ENCODE measurements around the gene ZNF365.
"Not testable (repeated sequence)": the region's sequence is repeated elsewhere in the genome, so short reads cannot be mapped to it uniquely, and the experiment has no call there.

ZNF365 gene

GRCh38 chr10:62410934-62411333 lies 36.8 kb downstream of the ZNF365 start:
- in situ Hi-C loops (cut with MboI; ENCODE audit: low sequenced_read_pairs) = not testable (repeated sequence)

GRCh38 chr10:62413048-62413447 lies 38.9 kb downstream of the ZNF365 start:
- in situ Hi-C loops (cut with MboI; ENCODE audit: low sequenced_read_pairs) = no loop called here

GRCh38 chr10:62413652-62414051 lies 39.5 kb downstream of the ZNF365 start:
- in situ Hi-C loops (cut with MboI; ENCODE audit: low sequenced_read_pairs) = no loop called here

- in situ Hi-C loops (cut with MboI; ENCODE audit: low sequenced_read_pairs) = no loop called here
These were observed 40.2 kb downstream of the ZNF365 start for GRCh38 chr10:62414359-62414758.

DNA sequence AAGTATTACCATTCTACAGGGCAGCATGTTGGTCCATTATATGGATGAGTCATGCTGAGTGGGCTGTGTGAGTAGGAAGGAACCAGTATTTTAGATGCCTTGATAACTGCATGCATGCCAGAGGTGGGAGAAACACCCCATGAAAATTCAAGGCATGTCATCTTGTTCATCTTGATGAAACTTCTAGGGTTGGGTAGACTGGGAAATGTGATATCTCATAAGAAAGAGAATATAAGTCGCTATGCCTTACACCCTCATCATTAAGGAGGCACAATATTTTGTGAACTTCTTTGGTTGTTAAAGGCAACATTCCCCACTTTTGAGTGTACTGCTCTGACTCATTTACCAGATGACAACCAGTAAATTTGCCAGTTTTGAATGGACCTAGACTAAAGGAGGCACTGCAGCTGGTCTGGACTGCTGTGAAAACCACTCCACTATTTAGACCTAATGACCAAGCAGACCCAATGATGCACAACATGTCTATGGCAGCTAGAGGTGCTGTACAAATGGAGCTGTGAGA lies 48.0 kb downstream of the ZNF365 start:
- in situ Hi-C loops (cut with MboI; ENCODE audit: low sequenced_read_pairs) = no loop called here

- in situ Hi-C loops (cut with MboI; ENCODE audit: low sequenced_read_pairs) = no loop called here
These were observed 49.9 kb downstream of the ZNF365 start for GRCh38 chr10:62424026-62424425.

GRCh38 chr10:62426086-62426485 lies 51.9 kb downstream of the ZNF365 start:
- in situ Hi-C loops (cut with MboI; ENCODE audit: low sequenced_read_pairs) = no loop called here

DNA sequence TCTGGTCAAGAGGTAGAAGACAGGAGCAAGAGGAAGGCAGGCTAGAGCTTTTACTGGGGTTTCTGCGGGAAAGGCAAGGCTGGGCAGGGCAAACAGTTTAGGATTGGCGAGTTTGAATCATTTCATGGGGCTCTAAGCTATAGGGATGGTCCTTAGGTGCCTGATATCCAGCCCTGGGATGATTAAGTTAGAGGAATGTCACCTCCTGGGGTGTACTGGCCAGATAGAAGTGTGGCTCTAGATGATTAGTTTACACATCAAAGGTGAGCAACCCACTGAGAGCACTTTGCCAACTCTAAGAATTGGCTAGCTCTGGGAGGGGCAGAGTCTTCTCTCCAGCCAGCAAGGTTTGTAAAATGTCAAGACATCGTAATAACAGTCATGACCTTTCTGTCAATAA lies 52.4 kb downstream of the ZNF365 start:
- in situ Hi-C loops (cut with MboI; ENCODE audit: low sequenced_read_pairs) = no loop called here

- in situ Hi-C loops (cut with MboI; ENCODE audit: low sequenced_read_pairs) = no loop called here
These were observed 56.7 kb downstream of the ZNF365 start for GRCh38 chr10:62430881-62431280.

DNA sequence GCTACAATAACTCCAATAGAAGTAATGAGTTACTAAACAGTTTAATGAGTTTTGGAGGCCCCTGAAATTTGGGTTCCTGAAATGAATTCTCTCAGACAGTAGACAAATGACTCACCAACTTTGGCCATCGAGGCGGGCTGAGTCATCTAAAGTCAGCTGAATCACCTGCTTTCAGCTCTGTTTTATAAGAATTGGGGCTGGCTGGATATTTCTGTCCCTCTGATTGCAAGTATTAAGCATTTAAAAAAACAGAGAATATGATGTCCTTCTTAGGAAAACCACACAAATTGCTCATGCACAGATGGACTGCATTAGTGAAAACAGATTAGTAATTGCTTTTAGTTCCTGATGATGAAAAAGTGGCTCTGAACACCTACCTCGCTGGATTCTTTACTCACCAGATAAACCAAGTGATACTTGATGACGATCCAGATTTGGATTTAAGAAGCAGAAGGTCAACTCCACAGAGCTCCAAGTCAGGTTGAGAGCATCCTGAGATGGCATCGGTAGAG lies 59.1 kb downstream of the ZNF365 start:
- in situ Hi-C loops (cut with MboI; ENCODE audit: low sequenced_read_pairs) = no loop called here

DNA sequence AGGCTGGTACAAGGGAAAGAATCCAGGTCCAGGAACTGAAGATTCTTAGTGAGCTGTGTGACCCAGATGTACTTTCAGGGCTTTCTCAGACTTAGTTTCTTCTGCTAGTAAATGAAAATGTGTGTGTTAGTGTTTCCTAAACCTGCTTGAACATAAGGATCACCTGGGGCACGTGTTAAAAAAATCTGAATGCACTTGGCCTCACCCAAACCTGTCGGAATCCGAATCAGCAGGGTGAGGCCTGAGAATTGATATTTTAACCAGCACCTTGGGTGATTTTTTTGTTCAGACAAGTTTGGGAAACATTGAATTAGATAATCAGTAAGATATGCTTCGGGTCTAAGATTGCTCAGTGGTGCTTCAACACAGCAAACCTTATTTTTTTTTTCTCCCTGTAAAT lies 59.7 kb downstream of the ZNF365 start:
- in situ Hi-C loops (cut with MboI; ENCODE audit: low sequenced_read_pairs) = no loop called here

DNA sequence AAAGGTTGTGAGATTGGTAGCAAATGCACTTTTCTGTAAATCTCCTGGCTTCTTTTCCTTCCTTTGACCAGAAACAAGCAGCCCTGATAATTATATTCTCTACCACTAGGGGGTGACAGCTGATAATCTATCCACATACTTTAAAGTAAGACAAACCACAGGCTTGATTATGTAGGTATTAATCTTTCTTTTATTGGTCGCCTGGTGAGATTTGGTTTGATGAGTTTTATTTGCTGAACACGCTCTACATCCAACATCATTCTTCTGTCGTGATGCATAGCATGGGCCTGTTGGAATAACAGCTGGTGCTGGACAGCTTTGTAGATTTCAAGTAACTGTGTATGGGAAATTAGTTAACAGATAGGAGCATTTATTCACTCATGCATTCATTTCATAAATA lies 63.5 kb downstream of the ZNF365 start:
- in situ Hi-C loops (cut with MboI; ENCODE audit: low sequenced_read_pairs) = no loop called here

DNA sequence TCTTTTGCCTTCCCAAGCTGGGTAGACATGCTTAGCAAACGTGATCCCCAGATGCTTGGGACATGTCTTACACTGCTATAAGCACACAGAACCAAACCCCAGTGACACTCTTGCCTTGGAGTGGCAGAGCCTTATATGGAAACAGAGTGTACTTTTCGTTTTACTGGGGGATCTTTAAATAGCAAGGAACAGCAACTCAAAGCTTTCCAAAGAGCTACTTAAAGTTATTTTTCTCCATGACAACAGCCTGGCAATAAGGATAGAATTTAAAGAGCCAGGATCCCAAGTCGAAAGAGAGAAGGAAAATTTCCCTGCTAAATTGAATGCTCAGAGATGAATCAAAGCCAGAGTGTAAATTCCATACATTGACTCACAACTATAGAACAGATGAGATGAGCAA lies 67.8 kb downstream of the ZNF365 start:
- in situ Hi-C loops (cut with MboI; ENCODE audit: low sequenced_read_pairs) = no loop called here

DNA sequence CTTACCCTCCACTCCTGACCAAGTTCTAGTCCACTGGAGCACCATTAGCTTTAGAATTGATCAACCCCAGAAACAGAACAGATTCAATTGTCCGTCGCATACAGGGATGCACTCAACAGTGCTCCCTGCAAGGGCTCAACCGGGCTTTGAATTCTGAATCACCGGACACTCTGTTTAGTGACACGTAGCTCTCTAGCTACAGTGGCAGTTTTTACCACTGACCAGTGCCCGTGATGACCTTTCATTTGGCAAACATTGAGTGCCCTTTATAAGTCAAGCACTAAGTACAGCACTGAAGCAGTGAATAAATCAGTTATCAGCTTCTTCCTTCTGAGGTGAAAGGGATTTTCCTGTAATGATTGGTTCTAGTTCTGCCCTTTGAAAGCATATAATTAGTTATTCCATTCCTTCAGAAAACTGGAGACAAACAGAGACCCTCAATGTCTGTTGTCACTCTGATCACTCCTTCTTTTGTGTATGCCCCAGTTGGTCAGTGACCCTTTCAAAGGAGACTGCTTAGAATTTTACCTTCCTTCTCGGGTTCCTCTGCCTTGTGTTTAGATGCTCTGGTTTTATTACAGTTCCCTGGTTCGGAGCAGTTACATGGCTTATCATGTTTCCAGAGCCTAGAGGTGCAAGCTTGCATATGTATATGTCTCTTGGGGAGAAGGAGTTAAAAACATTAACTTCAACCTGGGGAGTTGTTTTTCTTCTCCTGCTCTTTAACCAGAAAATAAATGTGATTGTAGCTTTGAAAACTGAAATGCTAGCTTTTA lies 68.9 kb downstream of the ZNF365 start:
- in situ Hi-C loops (cut with MboI; ENCODE audit: low sequenced_read_pairs) = no loop called here

DNA sequence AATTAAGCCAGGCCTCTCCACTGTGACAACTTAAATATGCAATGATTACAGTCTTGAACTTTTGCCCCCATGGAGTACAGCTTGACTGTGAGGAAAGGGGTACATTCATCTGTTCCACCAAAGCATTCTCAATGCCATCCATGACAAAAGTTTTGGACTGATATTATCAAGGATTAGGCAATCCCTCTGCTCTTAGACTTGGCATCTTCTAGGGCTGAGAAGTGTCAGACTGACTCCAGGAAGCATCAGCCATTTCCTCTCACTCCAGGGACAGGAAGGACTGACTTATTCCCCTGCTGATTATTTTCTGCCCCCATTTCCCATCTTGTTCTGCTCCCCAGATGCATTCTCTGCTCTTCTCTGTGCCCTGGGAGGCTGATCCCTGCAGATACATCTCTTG lies 69.7 kb downstream of the ZNF365 start:
- in situ Hi-C loops (cut with MboI; ENCODE audit: low sequenced_read_pairs) = no loop called here

DNA sequence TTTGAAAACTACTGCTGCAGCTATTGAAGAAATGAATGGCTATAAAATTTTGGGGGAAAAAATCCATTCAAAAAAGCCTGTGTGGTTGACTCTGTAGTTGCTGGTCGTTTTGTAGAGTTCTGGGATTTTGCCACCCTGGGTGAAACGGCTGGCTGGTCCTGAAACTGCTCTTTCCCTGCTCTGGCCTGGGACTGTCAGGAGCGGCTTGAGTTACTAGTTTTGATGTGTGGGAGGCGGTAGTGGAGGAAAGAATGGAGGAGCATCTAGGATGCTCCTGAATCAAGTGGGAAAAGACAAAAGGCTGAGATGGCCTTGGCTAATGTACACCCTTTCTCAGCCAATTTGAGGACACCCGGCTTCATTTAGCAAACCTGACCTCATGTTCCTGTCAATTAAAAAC lies 72.5 kb downstream of the ZNF365 start:
- in situ Hi-C loops (cut with MboI; ENCODE audit: low sequenced_read_pairs) = no loop called here

DNA sequence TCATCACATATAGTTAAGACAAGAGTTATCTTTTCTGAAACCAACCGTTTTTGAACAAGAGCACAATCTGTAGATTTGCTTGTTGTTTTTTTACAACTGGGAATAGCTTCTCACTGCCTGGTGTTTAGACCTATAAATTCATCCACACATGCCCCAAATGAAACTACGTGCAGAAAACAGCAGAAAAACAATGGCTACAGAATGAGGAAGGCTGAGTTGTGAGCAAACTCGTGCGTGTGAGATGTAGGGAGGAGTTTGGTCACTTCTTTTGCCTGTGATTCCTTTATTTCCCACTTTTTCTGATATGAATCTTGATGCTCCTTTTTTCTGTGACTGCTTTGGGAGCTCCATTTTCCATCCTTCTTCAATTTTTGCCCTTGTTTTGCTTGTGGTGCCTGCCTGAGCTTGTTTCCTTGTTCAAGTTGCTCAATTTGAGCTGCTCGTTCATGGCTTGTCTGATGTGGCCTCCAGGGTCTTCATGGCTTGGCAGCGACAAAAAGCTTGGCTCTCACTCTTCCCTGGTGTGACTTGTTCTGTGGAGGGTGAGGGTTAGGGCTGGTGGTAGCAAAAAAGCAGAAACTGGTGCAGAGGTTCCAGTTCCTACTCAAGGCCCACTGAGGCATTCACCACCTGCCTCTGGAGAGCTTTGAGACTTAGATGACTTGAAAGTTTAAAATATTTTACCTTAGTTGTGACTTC lies 76.9 kb downstream of the ZNF365 start:
- in situ Hi-C loops (cut with MboI; ENCODE audit: low sequenced_read_pairs) = no loop called here

DNA sequence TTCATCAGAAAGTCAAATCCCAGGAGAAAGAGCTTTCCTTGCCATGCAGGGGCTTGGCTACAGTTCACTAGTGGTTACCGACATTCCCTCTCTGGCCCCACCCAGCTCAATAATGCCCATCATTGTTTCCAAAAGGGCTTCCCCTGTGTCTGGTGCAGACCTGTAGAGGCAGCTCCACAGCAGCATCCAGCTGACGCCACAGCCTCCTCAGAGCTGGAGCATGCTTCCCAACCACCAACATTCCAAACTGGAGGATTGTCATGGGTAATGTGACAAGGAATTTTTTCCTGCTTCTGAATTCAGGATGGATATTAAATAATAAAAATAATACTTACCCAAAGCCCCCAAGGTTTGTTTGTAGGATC lies 77.4 kb downstream of the ZNF365 start:
- in situ Hi-C loops (cut with MboI; ENCODE audit: low sequenced_read_pairs) = no loop called here

Measured in HL-60/S4 (cell line).